ENCODE data around the gene GCN1.

DNA sequence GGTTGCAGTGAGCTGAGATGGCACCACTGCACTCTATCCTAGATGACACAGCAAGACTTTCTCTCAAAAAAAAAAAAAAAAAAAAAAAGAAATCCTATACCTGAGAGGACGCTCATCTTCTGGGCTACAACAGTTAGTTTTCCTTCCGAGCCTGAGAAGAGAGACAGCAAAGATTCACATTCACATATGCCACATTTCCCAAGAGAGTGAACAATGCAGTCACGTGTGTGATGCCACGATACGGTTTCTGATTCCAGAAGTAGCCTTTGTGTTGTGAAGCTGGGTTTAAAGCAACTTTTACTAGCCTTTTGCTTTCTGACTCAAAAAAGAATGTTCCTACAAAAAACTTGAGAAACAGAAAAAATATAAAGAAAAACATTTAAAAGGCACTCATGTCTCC is 19.5 kb downstream of the GCN1 start:
- TF ChIP-seq, protein P1, sequence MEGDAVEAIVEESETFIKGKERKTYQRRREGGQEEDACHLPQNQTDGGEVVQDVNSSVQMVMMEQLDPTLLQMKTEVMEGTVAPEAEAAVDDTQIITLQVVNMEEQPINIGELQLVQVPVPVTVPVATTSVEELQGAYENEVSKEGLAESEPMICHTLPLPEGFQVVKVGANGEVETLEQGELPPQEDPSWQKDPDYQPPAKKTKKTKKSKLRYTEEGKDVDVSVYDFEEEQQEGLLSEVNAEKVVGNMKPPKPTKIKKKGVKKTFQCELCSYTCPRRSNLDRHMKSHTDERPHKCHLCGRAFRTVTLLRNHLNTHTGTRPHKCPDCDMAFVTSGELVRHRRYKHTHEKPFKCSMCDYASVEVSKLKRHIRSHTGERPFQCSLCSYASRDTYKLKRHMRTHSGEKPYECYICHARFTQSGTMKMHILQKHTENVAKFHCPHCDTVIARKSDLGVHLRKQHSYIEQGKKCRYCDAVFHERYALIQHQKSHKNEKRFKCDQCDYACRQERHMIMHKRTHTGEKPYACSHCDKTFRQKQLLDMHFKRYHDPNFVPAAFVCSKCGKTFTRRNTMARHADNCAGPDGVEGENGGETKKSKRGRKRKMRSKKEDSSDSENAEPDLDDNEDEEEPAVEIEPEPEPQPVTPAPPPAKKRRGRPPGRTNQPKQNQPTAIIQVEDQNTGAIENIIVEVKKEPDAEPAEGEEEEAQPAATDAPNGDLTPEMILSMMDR (IDR thresholded peaks at IDR 0.05; ENCODE audit: insufficient read depth, low read length): no peak
- TF ChIP-seq POLR2AphosphoS5 (IDR thresholded peaks at IDR 0.05; ENCODE audit: low read depth): no peak
- TF ChIP-seq, protein P2, sequence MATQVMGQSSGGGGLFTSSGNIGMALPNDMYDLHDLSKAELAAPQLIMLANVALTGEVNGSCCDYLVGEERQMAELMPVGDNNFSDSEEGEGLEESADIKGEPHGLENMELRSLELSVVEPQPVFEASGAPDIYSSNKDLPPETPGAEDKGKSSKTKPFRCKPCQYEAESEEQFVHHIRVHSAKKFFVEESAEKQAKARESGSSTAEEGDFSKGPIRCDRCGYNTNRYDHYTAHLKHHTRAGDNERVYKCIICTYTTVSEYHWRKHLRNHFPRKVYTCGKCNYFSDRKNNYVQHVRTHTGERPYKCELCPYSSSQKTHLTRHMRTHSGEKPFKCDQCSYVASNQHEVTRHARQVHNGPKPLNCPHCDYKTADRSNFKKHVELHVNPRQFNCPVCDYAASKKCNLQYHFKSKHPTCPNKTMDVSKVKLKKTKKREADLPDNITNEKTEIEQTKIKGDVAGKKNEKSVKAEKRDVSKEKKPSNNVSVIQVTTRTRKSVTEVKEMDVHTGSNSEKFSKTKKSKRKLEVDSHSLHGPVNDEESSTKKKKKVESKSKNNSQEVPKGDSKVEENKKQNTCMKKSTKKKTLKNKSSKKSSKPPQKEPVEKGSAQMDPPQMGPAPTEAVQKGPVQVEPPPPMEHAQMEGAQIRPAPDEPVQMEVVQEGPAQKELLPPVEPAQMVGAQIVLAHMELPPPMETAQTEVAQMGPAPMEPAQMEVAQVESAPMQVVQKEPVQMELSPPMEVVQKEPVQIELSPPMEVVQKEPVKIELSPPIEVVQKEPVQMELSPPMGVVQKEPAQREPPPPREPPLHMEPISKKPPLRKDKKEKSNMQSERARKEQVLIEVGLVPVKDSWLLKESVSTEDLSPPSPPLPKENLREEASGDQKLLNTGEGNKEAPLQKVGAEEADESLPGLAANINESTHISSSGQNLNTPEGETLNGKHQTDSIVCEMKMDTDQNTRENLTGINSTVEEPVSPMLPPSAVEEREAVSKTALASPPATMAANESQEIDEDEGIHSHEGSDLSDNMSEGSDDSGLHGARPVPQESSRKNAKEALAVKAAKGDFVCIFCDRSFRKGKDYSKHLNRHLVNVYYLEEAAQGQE (IDR thresholded peaks at IDR 0.05; ENCODE audit: insufficient replicate concordance, low read depth): no peak

Data from HL-60 (cell line).